ENCODE data around the gene VLDLR. TPM values are rescaled to one million over a fixed set of nuclear protein-coding genes. Genes with fewer than 3 reads are reported as not detected.

The VLDLR gene
- total RNA-seq, 1 donor from 2014 or later: 106 TPM

- Mint-ChIP-seq H3K9me3 (ENCODE audit: low read depth) (no peaks in the 10 kb centered on the region), H3K4me3 (ENCODE audit: unreplicated experiment) (no peak overlapping the region), H3K27ac (ENCODE audit: unreplicated experiment) (no peak overlapping the region), H3K36me3 (ENCODE audit: low read depth) (peaks cover 60% of the 10 kb centered on the region), H3K4me1 (ENCODE audit: low read depth) (peaks cover under 1% of the 10 kb centered on the region), H3K27me3 (ENCODE audit: low read depth) (no peaks in the 10 kb centered on the region)
- no peak for DNase-seq (ENCODE audit: low spot score)
- no peak for TF ChIP-seq CTCF (IDR thresholded peaks at IDR 0.05)
Measured at GRCh38 chr9:2639786-2640185, 18.2 kb downstream of the VLDLR start.

- no peak for TF ChIP-seq CTCF (IDR thresholded peaks at IDR 0.05)
- Mint-ChIP-seq H3K9me3 (ENCODE audit: low read depth) (no peaks in the 10 kb centered on the region), H3K27me3 (ENCODE audit: low read depth) (no peaks in the 10 kb centered on the region)
Measured at GRCh38 chr9:2640570-2640969, 19.0 kb downstream of the VLDLR start.

GRCh38 chr9:2641033-2641432 is 19.4 kb downstream of the VLDLR start:
- no peaks in the 10 kb centered on the region for H3K9me3 Mint-ChIP-seq (ENCODE audit: low read depth)
- DNase-seq (ENCODE audit: low spot score): no peak
- H3K27me3 Mint-ChIP-seq (ENCODE audit: low read depth): no peaks in the 10 kb centered on the region
- peaks cover 66% of the 10 kb centered on the region for H3K36me3 Mint-ChIP-seq (ENCODE audit: low read depth)
- no peak for TF ChIP-seq CTCF (IDR thresholded peaks at IDR 0.05)
- H3K4me3 Mint-ChIP-seq (ENCODE audit: unreplicated experiment): no peak overlapping the region
- no peak overlapping the region for H3K27ac Mint-ChIP-seq (ENCODE audit: unreplicated experiment)
- H3K4me1 Mint-ChIP-seq (ENCODE audit: low read depth): no peaks in the 10 kb centered on the region

More at GRCh38 chr9:2640570-2640969, 19.0 kb downstream of the VLDLR start:
- H3K4me3 Mint-ChIP-seq (ENCODE audit: unreplicated experiment): no peak overlapping the region
- no peak for DNase-seq (ENCODE audit: low spot score)
- H3K4me1 Mint-ChIP-seq (ENCODE audit: low read depth): no peaks in the 10 kb centered on the region
- peaks cover 66% of the 10 kb centered on the region for H3K36me3 Mint-ChIP-seq (ENCODE audit: low read depth)
- H3K27ac Mint-ChIP-seq (ENCODE audit: unreplicated experiment): no peak overlapping the region

- Mint-ChIP-seq H3K36me3 (ENCODE audit: low read depth) (peaks cover 67% of the 10 kb centered on the region), H3K4me1 (ENCODE audit: low read depth) (no peaks in the 10 kb centered on the region), H3K4me3 (ENCODE audit: unreplicated experiment) (no peak overlapping the region), H3K27me3 (ENCODE audit: low read depth) (no peaks in the 10 kb centered on the region), H3K27ac (ENCODE audit: unreplicated experiment) (no peak overlapping the region), H3K9me3 (ENCODE audit: low read depth) (no peaks in the 10 kb centered on the region)
- no peak for TF ChIP-seq CTCF (IDR thresholded peaks at IDR 0.05)
- no peak for DNase-seq (ENCODE audit: low spot score)
Measured at GRCh38 chr9:2642068-2642467, 20.5 kb downstream of the VLDLR start.

GRCh38 chr9:2645569-2645968 is 24.0 kb downstream of the VLDLR start:
- Mint-ChIP-seq H3K9me3 (ENCODE audit: low read depth) (no peaks in the 10 kb centered on the region), H3K4me3 (ENCODE audit: unreplicated experiment) (no peak overlapping the region), H3K27ac (ENCODE audit: unreplicated experiment) (no peak overlapping the region), H3K27me3 (ENCODE audit: low read depth) (no peaks in the 10 kb centered on the region), H3K36me3 (ENCODE audit: low read depth) (peaks cover 80% of the 10 kb centered on the region), H3K4me1 (ENCODE audit: low read depth) (no peaks in the 10 kb centered on the region)
- DNase-seq (ENCODE audit: low spot score): no peak
- TF ChIP-seq CTCF (IDR thresholded peaks at IDR 0.05): no peak

All from chondrocyte (in vitro differentiated cells).